GM21526 (cell line): ENCODE measurements around the gene DUS3L.
"Not testable (repeated sequence)": the region's sequence is repeated elsewhere in the genome, so short reads cannot be mapped to it uniquely, and the experiment has no call there.

Source experiments
- ATAC-seq: cut with Tn5 transposase; IDR thresholded peaks from one replicate; pipeline ENCODE4 v1.9.1; 2021; ENCODE audit warnings: moderate library complexity; ENCODE audit not compliant: unreplicated experiment, low FRiP score

DUS3L gene

DNA sequence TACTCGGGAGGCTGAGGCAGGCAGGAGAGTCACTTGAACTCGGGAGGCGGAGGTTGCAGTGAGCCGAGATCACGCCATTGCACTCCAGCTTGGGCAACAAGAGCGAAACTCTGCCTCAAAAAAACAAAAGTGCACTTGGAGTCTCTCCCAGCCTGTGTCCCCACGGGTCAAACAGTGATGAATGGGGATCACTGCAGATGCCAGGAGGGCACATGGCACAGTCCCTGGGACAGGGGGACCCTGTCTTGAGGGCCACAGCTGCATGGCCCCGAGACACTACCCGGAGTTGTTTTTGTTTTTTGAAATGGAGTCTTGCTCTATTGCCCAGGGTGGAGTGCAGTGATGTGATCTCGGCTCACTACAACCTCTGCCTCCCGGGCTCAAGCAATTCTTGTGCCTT lies 10.0 kb downstream of the DUS3L start:
- ATAC-seq, result not testable (repeated sequence)

DNA sequence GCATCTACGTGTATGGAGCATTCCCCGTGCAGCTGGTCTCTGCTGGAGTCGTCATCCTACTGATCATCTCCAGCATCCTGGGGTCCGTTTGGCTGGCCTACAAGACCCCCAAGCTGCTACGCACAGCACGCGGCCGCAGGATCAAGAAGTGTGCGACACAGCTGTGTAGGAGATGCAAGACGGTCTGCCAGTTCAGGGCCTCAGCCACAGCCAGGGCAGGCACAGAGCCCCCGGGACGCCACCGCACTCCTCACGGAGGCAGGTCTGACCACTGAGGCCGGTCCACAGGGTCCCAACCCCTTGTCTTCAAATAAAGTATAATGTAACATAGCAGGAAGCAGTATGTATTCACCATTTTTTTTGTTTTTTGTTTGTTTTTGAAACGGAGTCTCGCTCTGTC lies 12.6 kb downstream of the DUS3L start:
- no peak for ATAC-seq

DNA sequence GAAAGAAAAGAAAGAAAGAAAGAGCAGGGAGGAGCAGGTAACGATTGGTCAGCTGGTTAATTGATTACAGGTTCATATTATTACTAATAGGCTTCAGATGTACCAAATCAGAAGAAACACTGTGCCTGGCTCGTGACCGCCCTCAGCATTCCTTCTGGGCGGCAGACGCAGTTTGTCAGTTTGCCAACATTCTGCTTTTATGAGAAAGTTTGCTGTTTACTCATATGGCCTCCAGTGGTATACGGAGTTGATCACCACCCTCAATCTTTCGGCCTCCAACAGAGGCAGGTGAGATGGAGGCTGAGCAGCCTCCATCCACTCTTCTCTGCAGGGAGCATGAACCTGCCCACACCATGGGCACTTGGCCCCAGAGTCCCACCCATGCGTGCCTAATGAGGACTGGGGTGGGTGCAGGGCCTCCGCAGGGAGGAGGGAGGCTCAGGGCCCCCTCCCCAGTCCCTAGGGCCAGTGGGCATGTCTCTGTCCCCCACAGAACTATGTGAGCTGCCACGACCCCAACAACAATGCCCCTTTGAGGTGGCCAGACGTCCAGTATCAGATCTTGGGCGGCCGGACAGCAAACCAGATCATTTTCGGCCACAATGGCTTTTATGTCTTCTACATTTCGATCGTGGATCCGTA lies 15.2 kb downstream of the DUS3L start:
- ATAC-seq, result no peak

DNA sequence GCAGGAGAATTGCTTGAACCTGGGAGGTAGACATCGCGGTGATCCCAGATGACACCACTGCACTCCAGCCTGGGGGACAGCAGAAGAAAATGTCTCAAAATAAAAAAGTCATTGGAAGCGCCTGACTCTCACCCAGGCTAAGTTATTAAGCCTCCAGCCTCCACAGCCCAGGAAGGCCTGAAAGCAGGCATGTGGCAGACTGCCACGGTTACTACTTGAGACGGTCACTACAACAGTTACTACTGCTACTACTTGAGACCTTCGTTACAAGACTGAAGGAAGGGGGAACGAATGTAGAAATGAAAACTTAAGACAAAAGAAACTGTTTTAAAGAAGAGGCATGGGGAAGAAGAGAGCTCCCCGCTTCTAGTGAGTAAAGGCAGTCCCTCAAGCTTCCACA lies 16.0 kb downstream of the DUS3L start:
- no peak for ATAC-seq

DNA sequence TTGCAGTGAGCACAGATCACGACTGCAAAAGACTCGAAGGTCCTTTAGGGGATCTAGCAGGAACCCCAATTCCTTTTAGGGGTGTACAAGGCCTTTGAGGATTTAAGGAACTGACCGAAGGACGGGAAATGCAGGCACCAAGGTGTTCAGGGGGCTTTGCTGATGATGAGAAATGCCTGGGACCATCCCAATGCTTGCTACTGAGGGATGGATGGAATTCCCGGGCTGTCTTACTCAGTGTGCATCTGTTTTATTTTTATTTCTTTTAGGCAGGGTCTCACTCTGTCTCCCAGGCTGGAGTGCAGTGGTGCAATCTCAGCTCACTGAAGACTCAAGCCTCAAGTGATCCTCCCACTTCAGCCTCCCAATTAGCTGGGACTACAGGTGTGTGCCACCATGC lies 17.7 kb downstream of the DUS3L start:
- no peak for ATAC-seq

DNA sequence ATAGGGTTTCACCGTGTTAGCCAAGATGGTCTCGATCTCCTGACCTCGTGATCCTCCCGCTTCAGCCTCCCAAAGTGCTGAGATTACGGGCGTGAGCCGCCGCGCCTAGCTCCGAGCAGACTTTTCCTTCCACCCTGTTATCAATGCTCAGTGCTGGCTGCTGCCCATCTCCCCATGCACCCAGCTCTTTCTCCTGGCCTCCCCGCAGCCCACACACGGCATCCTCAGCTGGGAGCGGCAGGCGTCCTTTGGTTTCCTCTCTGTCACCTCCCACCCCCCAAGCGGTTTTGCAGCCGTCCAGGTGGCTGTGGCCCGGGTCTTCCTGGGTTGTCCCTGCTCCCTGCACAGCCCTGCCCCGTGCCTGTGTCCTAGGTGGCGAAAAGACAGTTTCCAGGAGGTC lies 18.5 kb downstream of the DUS3L start:
- no peak for ATAC-seq

DNA sequence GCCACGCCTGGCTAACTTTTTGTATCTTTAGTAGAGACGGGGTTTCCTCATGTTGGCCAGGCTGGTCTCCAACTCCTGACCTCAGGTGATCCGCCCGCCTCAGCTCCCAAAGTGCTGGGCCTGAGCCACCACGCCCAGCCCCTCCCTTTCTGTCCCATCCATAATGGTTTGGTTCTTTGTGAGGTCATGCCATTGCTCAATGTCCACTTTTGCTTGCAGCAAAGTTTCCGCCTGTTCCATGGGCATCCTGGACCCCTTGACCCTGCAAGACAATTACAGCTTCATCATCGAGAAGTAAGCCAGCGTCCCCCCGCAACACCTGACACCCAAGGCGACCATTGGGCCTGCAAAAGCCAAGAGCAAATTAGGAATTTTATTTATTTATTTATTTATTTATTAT lies 23.0 kb downstream of the DUS3L start:
- ATAC-seq, result no peak

DNA sequence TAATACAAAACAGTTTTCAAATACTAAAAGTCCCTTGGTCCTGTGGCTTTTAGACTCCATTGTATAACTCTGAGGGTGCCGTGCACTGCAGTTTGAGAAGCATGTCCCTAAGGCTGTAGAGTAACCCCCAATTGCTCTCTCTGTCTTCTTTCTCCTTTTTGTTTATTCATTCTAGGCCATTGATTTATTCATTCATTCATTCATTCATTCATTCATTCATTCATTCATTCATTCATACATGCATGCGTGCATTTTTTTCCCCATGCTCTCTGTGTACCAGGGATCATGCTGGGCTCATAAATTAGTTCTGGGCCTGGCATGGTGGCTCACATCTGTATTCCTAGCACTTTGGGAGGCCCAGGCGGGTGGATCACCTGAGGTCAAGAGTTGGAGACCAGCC lies 25.7 kb downstream of the DUS3L start:
- no peak for ATAC-seq

DNA sequence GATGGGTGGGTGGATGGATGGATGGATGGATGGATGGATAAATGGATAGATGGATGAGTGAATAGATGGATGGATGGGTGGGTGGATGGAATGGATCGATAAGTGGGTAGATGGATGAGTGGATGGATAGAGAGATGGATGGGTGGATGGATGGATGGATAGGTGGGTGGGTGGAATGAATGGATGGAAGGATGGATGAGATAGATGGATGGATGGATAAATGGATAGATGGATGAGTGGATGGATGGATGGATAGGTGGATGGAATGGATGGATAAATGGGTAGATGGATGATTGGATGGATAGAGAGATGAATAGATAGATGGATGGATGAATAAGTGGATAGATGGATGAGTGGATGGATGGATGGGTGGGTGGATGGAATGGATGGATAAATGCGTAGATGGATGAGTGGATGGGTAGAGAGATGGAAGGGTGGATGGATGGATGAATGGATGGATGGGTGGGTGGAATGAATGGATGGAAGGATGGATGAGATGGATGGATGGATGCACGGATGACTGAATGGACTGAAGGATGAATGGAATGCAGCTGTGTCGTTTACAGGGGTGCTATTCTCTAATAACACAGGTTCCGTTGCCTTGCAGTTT lies 28.2 kb downstream of the DUS3L start:
- ATAC-seq, result no peak

DNA sequence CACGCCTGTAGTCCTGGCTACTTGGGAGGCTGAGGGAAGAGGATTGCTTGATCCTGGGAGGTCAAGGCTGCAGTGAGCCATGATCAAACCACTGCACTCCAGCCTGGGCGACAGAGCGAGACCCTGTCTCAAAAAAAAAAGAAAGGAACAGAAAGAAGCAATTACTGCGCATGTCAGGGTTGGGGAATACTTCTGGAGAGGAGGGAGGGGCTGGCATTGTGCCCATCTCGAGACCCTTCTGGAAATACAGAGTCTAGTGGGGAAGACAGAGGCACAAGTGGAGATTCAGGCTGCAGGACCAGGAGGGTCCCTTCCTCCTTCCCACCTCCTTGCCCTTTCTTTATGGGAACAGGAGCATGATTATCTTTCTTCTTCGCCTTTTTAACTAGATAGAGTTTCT lies 37.2 kb downstream of the DUS3L start:
- ATAC-seq, result no peak

DNA sequence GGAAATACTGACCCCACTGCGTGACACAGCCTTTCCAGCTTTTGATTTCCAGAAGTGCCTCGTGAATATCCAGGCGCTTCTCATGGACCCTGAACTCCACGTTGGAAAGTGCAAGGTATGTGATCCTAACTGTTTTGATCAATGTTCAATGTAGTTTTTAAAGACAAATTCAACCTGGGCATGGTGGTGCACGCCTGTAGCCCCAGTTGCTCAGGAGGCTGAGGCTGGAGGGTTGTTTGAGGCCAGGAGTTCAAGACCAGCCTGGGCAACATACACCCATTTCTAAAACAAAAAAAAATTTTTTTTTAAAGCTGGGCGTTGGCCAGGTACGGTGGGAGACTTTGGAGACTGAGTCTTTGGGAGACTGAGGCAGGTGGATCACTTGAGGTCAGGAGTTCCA lies 39.3 kb downstream of the DUS3L start:
- ATAC-seq, result no peak

DNA sequence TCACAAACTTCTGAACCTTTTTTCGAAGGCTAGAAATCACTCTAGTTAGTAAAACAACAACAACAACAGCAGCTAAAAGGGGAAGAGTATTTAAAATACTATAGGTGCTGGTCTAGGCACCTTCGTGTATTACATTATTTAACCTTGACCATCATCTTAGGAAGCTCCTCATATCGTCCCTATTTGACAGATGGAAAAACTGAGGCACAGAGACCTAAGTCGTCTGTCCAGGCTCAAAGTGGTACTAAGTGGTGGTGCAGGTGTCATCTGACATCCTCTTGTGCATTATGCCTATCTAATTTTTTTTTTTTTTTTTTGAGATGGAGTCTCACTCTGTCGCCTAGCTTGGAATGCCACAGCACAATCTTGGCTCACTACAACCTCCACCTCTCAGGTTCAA lies 41.5 kb downstream of the DUS3L start:
- ATAC-seq, result no peak

DNA sequence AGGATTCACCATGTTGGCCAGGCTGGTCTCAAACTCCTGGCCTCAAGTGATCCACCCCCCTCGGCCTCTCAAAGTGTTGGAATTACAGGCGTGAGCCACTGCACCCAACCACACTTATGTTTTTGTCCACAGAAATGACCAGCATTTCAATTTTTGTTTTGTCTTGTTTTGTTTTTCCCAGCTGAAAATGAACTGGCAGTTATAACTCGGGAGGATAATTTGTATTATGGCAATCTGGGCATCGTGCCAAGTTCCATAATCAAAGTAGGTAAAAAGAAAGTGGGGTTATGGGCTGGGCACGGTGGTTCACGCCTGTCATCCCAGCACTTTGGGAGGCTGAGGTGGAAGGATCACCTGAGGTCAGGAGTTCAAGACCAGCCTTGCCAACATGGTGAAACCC lies 42.0 kb downstream of the DUS3L start:
- not testable (repeated sequence) for ATAC-seq

DNA sequence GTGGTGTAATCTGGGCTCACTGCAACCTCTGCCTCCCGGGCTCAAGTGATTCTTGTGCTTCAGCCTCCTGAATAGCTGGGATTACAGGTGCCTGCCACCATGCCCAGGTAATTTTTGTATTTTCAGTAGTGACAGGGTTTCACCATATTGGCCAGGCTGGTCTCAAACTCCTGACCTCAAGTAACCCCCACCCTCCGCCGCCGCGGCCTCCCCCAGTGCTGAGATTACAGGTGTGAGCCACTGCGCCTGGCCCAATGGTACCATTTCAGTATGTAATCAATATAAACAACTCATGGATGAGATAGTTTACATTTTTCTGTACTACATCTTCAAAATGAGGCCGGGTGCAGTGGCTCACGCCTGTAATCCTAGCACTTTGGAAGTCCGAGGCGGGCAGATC lies 46.0 kb downstream of the DUS3L start:
- ATAC-seq, result not testable (repeated sequence)

DNA sequence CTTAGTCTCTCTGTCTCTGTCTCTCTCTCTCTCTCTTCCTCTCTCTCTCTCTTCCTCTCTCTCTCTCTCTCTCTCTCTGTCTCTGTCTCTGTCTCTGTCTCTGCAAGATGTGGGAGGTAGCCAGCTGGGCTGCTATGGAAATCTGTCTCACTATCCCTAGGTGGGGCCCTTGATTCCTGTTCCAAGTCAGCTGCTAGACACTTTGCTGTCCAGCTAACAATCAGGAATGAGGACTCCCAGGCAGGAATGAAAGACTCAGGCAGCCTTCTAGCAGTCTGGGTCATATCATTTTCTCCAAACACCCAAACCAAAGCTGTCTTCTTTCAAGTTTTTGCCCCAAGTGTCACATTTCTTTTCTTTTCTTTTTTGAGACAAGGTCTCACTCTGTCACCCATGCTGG lies 47.3 kb downstream of the DUS3L start:
- ATAC-seq, result no peak

DNA sequence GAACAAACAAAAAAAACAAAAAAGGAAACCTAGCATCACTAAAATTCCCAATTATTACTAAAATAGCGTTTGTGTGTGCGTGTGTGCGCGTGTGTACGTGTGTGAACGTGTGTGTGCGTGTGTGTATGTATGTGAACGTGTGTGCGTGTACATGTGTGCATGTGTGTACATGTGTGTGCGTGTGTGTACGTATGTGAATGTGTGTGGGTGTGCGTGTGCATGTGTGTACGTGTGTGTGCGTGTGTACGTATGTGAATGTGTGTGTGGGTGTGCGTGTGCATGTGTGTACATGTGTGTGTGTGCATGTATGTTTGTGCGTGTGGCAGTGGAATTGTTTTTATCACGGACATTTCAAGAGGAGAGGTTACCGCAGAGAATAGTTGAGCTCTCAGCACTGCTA lies 48.9 kb downstream of the DUS3L start:
- ATAC-seq, result no peak

DNA sequence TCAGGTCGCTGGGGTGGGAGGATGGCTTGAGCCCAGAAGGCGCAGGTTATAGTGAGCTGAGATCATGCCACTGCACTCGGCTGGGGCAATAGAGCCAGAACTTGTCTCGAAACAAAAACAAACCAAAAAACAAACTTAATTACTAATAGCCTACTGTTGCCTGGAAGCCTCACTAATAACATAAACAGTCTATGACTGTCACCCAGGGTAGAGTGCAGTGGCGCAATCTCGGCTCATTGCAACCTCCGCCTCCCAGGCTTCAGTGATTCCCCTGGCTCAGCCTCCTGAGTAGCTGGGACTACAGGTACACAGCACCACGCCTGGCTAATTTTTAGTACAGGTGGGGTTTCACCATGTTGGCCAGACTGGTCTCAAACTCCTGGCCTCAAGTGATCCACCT lies 52.5 kb downstream of the DUS3L start:
- ATAC-seq, result no peak
